ENCODE results near the gene CDC14B.
"Not testable (repeated sequence)": the region's sequence is repeated elsewhere in the genome, so short reads cannot be mapped to it uniquely, and the experiment has no call there.

The CDC14B gene

GRCh38 chr9:96619491-96620180 is at the start of gene CDC14B:
Gene CDC14B, minus strand, starts transcription at chr9:96619843. Its CDS starts 465 bp downstream, at chr9:96619378.
- DNase-seq = peak; percentile 15 to 51 (median 22)

DNA sequence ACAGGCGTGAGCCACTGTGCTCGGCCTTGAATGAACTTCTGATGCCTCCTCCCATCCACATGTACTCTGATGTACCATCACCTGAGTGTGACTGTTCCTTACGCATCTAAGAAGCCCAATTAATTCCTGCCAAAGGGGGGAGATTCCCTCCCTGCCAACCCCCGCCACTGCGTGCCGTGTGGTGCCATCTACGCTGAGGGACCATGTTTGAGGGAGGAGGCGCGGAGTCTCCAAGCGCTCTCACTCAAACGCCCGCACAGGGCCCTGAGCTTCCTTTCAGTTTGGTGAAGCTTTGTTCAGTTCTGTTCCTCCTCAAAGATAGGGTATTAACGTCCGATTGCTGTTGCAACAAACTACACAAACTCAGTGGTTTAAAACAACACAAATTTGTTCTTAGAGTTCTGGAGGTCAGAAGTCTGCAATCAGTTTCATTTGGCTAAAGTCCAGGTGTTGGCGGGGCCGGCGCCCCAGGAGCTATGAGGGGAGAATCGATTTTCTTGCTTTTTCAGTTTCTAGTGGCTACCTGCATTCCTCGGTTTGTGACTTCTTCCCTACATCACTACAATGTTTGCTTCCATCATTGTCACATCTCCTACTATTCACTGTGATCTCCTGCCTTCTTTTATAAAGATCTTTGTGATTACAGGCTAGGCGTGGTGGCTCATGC is 49.4 kb upstream of the CDC14B start:
- DNase-seq = no peak

GRCh38 chr9:96667363-96667728 is 47.7 kb upstream of the CDC14B start:
- DNase-seq = no peak

- DNase-seq = not testable (repeated sequence)
Measured at GRCh38 chr9:96666653-96667362, 47.2 kb upstream of the CDC14B start.

DNA sequence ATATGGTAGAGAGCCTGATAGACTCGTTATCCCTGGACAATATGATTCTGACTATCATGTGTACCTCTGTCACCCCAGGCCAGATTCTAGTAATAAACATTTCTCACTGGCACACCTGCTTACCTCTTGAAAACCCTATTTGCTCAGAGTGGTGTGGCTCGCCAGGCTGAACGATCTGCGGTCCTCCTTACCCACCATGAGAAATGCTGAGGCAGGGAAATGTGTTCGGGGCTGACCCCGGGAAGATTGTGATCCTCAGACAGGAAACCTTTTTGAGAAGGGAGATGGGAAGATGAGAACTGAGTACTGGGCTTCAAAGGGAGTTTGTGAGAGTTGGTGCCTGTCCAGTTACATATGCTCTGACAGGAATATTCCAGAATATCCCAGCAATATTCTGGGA is 46.1 kb upstream of the CDC14B start:
- no peak for DNase-seq

- no peak for DNase-seq
Measured at GRCh38 chr9:96663506-96664120, 44.0 kb upstream of the CDC14B start.

DNA sequence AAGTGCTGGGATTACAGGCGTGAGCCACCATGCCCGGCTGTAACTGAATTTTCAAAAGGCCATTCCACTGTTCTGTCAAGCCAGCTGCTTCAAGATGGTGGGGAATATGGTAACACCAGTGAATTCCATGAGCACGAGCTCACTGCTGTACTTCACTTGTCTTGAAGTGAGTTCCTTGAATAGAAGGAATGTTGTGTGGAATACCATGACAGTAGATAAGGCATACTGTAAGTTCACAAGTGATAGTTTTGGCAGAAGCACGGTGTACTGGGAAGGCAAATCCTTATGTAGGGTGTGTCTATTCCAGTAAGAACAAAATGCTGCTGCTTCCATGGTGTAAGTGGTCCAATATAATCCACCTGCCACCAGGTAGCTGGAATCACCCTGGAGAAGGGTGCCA is 42.1 kb upstream of the CDC14B start:
- DNase-seq = no peak

DNA sequence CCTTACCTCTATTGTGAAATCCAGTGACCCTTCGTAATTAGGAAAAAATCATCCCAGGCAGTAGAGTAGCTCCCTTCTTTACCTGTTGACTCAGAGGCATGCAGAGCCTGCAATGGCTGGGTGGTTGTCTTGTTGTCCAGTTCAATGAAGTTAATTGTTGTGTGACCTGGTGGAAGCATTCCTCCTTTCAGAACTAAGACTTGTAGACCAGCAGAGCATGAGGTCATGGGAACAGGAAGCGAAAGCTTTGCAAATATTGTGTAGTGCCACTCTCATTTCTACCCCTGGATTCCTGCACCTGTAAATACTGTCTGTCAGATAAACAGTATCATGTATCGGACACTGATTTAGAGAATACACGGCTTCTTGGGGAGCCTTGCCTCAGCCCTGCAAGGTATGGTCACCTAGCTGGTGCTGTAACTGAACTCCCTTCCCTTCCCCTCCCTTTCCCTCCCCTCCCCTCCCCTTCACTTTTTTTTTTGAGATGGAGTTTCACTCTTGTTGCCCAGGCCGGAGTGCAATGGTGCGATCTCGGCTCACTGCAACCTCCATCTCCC is 41.1 kb upstream of the CDC14B start:
- DNase-seq = no peak

- DNase-seq = peak; percentile 42 to 73 (median 52)
Measured at GRCh38 chr9:96655198-96655851, 35.7 kb upstream of the CDC14B start, which contains the start of gene PRXL2C. Gene PRXL2C, minus strand, starts transcription at chr9:96655317. Its CDS starts 36 bp downstream, at chr9:96655281.

DNA sequence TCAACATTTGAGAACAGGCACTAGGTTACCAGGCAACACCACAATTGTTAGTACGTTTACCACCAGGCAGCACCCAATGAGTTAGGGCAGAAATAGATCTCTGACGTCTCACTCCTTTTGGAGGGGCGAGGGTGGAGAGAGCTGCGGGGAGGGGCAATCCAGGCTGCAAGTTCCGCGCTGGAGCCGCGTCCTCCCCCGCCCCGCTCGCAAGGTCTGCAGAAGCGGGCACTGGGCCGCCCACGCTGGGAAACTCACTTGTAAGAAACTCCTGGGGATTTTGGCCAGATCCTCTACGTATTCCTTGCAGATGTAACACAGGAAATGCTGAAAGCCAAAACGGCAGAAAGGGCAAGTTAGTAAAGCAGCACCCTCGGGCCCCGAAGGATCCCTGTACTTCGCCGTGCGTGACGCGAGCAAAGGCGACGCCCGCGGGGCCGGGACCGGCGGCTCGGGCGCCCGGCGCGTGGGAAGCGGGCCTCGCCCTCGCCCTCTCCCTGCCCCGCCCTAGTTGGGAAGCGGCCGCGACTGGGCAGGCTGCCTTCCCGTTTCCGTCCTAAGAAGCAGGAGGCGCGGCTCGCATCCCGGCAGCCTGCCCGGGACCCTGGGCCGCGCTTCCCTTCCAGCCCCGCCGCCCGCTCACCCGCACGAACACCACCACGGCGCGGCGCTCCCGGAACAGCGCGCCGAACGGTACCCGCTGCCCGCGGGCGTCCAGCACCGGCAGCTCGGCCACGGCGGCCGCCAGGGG is 35.0 kb upstream of the CDC14B start:
- peak; percentile 16 to 52 (median 35) for DNase-seq

- DNase-seq = no peak
Measured at GRCh38 chr9:96651626-96652025, 32.0 kb upstream of the CDC14B start.

DNA sequence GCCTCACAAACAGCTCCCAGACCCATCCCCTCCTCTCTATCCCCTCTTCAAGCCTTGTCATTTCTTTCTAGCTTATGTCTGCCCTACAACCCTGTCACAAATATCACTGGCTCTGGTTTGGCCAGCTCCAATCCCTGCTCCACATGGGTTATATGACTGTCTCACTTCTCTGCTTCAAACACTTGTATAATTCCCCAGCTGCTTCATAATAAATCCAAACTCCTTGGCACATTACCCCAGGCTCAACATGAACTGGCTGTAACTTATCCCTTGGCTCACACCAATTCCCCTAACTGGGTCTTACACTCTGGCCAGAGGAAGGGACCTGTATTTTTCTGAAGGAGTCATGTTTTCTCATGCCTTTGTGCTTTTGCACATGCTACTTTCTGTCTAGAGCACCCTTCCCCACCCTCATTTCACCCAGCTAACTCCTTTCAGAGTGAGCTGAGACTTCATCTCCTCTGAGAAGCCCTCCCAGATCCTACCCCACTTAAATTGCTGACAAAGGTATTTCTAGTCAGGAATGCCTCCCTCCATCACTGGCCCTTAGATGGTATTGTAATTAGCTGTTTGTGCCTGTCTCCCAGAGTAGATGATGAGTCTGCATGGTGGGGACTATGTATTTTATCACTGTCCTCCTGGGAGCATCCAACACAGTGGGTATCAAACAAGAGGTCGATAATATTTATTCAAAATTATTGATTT is 30.1 kb upstream of the CDC14B start:
- DNase-seq = no peak

DNA sequence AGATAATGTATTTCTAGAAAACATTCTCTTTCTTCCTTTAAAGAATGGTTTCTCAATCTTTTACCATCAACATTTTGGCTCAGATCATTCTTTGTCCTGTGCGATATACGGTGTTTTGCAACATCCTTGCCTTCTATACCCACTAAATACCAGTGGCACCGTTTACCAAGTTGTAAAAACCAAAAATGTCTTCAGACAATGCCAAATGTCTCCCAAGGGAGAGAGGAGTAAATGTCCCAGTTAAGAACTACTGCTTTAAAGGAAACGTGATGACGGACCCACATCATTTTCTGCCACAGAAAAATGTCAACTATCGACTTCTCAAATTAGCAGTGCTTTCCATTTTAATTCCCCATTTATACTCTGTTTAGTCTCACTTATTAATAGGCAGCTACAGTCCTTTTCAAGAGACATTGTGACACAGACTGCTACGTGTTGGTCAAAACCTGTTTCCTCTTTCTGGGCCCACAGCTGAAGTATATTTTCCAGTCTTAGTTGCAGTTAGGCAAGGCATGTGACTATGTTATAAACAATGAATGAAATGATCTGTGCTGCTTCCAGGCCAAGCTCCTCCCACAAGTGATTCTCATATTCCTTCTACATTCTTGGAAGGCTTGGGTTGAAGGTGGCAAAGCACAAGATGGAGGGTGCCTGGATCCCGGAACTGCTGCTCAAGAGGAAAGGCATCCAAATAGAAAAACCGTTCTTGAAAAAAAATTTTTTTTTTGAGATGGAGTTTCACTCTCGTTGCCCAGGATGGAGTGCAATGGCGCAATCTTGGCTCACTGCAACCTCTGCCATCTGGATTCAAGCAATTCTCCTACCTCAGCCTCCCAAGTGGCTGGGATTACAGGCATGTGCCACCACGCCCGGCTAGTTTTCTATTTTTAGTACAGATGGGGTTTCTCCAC is 26.7 kb upstream of the CDC14B start:
- no peak for DNase-seq

DNA sequence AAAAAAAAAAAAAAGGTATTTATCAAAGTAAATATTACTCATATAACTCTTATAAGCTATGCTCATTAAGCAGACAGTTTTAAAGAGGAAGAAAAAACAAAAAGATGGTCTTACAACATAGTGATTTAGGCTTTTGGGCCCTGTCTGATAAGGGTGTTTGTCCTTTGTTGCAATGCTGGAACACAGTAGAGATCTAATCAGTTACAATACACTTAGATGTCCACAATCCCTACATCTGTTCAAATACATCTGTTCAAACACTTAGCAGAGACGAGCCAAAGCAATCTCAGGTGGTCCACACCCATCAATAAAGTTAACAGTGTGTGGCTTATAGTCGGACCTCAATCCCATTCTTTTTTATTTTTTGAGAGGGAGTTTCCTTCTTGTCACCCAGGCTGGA is 24.5 kb upstream of the CDC14B start:
- DNase-seq = no peak

DNA sequence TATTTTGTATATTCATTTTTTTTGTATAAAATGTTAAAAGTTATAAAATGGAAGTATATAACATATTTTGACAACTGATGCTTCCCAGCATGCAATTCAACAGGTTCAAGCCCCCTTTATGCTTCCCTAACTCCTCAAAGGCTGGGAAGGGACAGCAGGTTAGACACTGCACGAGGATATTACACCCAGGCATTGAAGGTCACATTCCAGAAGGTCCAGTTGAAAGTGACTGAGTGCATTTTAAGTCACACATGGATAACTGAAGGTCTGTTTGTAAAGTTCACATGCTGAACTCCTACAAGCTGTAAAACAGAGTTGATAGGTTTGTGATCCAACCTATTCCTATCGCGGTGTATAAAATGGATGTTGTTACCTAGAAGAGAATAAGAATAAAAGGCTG is 21.9 kb upstream of the CDC14B start:
- DNase-seq = no peak

DNA sequence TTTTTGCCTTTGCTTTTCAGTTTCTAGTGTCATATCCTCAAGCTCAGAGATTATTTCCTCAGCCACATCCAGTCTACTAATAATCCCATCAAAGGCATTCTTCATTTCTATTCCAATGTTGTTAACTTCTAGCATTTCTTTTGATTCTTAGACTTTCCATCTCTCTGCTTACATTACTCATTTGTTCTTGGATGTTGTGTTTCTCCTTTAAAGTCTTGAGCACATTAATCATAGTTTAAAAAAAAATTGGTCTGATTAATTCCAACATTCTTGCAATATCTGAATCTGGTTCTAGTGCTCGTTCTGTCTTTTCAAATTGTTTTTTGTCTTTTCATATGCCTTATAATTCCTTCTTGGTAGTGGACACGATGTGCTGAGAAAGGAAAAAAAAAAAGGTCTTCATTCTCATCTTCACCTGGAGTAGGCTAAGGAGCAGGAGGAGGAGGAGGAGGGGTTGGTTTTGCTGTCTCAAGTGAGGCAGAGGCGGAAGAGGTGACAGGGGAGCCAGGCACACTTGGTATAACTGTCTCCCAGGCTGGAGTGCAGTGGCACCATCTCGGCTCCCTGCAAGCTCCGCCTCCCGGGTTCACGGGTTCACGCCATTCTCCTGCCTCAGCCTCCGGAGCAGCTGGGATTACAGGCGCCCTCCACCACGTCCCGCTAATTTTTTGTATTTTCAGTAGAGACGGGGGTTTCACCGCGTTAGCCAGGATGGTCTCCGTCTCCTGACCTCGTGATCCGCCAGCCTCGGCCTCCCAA is 19.1 kb upstream of the CDC14B start:
- DNase-seq = no peak

- no peak for DNase-seq
Measured at GRCh38 chr9:96636368-96636767, 16.7 kb upstream of the CDC14B start.

DNA sequence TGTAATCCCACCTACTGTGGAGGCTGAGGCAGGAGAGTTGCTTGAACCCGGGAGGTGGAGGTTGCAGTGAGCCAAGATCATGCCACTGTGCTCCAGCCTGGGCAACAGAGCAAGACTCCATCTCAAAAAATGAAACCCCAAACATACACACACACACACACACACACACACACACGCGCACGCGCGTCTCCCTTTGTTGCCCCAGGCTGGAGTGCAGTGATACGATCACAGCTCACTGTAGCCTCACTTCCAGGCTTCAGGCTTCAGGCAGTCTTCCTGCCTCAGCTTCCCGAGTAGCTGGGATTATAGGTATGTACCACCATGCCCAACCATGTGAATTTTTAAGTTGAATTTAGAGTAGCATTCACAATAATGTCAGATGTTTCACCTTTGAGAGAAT is 13.9 kb upstream of the CDC14B start:
- DNase-seq = not testable (repeated sequence)

GRCh38 chr9:96626912-96627311 is 7.3 kb upstream of the CDC14B start:
- no peak for DNase-seq

Measured in activated naive CD4-positive, alpha-beta T cell (primary cell).